ENCODE measurements around the gene SLC22A4.

DNA sequence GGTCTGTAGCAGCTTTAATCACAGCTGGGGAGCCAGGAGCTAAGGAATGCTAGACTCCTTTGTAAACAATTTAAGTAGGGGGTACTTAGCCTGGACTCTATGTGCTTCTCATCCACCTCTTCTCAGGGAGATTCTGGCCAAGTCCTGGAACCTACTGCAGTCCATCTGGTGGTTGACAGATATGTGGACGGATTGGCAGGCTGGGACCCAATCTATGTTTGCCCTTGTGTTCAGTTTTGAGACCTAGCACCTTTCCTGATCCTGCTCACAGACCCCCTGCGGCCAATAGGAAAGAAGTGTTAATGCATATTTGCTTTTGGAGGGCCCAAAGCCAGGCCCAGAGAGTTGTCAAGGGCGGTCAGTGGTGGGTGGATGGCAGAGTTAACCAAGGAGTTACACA, 81.8 kb downstream of the SLC22A4 start:
- TF ChIP-seq, protein P1, sequence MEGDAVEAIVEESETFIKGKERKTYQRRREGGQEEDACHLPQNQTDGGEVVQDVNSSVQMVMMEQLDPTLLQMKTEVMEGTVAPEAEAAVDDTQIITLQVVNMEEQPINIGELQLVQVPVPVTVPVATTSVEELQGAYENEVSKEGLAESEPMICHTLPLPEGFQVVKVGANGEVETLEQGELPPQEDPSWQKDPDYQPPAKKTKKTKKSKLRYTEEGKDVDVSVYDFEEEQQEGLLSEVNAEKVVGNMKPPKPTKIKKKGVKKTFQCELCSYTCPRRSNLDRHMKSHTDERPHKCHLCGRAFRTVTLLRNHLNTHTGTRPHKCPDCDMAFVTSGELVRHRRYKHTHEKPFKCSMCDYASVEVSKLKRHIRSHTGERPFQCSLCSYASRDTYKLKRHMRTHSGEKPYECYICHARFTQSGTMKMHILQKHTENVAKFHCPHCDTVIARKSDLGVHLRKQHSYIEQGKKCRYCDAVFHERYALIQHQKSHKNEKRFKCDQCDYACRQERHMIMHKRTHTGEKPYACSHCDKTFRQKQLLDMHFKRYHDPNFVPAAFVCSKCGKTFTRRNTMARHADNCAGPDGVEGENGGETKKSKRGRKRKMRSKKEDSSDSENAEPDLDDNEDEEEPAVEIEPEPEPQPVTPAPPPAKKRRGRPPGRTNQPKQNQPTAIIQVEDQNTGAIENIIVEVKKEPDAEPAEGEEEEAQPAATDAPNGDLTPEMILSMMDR (IDR thresholded peaks at IDR 0.05) = no peak
- TF ChIP-seq SIN3A (IDR thresholded peaks at IDR 0.05; ENCODE audit: borderline replicate concordance, insufficient read depth, low read depth, low read length) (no peak), REST (IDR thresholded peaks at IDR 0.05; ENCODE audit: insufficient read depth in 1 of 2, low read depth in 2 of 2, low read length in 1 of 2) (no peak), POLR2AphosphoS5 (IDR thresholded peaks at IDR 0.05; ENCODE audit: low read depth, low read length) (no peak)

Data from Panc1 (cell line).